Epithelial cell of esophagus (primary cell): ENCODE measurements around the gene FOXG1.

Experiments used
- DNase-seq: peaks from one replicate; pipeline ENCODE4 v3.0.0; 2010; ENCODE audit warnings: low read depth
- H3K4me3 ChIP-seq: 2 replicates; pipeline ENCODE4 v1.5.1; 2011; ENCODE audit warnings: mild to moderate bottlenecking, low read length, control low read depth
- TF ChIP-seq, protein P1 (sequence below): IDR thresholded peaks from 2 replicates; pipeline ENCODE4 v1.5.1; 2011; ENCODE audit warnings: low read depth, mild to moderate bottlenecking, low read length, control low read depth, inconsistent platforms; ENCODE audit not compliant: insufficient read depth; ENCODE audit errors: missing control alignments

Gene FOXG1

DNA sequence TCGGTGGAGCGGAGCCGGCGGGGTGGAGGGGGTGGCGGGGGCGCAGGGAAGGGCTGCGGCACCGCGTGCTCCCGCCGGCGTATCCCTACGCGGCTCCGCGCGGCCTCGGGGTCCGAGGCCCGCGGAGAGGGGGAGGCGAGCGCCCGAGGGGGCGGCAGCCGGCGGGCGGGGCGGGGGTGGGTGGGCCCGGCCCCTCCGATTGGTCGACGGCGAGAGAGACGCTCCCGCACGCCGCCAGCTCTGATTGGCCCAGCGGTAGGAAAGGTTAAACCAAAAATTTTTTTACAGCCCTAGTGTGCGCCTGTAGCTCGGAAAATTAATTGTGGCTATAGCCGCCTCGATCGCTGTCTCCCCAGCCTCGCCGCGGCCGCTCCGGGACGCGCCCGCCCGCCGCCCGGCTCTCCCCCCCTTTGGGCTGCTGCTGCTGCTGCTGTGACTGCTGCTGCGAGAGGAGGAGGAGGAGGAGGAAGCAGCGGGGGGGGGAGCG lies at the start of gene FOXG1:
TSS of gene FOXG1 (plus strand) at position 319 of the 487 bp plus-strand sequence. CDS start 493 bp downstream, outside the sequence.
- DNase-seq, result no peak

DNA sequence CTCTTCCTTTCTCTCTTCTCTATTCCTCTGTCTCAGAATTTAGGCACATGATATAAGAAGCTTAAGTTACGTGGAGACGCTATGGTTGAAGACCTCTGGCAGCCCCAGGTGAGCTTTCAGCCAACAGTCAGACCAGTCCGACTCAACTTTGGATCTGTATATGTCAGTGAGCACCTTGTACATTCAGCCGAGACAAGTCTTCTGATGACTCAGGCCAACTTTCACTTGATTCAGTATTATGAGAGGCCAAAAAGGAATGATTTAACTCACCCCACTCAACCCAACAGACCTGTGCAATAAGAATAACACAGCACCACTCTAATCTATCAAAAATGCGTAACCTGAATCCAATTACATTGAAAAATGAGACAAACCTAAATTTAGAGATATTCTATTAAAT lies 47.5 kb upstream of the FOXG1 start:
- peak; percentile 64 for DNase-seq
- TF ChIP-seq, protein P1, sequence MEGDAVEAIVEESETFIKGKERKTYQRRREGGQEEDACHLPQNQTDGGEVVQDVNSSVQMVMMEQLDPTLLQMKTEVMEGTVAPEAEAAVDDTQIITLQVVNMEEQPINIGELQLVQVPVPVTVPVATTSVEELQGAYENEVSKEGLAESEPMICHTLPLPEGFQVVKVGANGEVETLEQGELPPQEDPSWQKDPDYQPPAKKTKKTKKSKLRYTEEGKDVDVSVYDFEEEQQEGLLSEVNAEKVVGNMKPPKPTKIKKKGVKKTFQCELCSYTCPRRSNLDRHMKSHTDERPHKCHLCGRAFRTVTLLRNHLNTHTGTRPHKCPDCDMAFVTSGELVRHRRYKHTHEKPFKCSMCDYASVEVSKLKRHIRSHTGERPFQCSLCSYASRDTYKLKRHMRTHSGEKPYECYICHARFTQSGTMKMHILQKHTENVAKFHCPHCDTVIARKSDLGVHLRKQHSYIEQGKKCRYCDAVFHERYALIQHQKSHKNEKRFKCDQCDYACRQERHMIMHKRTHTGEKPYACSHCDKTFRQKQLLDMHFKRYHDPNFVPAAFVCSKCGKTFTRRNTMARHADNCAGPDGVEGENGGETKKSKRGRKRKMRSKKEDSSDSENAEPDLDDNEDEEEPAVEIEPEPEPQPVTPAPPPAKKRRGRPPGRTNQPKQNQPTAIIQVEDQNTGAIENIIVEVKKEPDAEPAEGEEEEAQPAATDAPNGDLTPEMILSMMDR, result no peak
- H3K4me3 ChIP-seq, result no peak overlapping the region

More for the DNA sequence above, at the start of gene FOXG1:
- TF ChIP-seq, protein P1, result no peak
- H3K4me3 ChIP-seq, result no peak within 1 kb of the TSS

DNA sequence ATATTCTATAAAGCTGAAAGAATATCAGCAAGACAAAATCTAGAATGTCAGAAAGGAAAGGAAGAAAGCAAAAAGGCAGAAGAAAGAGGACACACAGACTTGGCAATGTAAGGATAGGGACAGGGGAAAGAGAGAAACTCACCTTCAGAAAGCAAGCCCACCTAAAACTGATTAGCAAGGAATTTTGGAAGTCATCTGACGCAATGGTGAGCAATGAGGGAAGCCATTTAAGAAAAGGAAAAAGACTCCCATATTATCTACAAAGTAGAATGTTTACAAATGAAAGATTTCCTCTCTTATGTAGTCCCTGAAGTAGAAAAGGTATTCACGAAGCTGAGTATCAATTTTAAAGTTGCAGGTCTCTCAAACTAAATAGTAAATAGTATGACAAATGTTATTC lies 35.2 kb upstream of the FOXG1 start:
- TF ChIP-seq, protein P1, result no peak
- DNase-seq, result no peak
- no peak overlapping the region for H3K4me3 ChIP-seq

DNA sequence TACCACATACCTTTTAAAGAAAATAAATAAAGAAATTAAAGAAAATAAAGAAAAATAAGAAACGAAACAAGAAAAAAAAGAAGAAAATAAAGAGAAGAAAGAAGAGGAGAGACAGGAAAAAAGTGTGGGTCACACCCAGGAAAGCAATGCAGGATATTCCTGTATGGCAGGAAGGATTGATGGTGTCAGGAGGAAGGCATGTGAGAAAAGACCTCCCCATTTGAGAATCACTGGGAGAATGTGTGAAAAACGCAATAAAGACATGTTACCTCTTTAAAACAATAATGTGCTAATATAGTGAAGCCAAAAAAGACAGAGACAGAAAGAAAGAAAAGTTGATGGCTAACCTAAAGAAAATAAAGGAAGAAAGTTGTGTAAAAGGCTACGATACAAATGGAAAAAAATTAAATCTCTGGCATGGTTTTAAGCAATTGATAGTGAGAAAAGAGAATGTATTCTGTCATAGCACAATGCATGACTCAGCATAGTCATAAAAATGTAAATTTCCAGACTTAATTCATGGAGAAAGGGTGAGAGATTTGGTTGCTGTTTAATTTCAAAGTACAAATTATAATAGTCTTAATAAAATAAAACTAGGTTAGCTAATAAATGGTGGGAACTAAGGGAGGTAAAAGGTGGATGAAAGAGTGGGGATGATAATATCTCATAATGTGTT lies 24.3 kb upstream of the FOXG1 start:
- DNase-seq, result peak; percentile 76
- TF ChIP-seq, protein P1, result no peak
- H3K4me3 ChIP-seq, result no peak overlapping the region

DNA sequence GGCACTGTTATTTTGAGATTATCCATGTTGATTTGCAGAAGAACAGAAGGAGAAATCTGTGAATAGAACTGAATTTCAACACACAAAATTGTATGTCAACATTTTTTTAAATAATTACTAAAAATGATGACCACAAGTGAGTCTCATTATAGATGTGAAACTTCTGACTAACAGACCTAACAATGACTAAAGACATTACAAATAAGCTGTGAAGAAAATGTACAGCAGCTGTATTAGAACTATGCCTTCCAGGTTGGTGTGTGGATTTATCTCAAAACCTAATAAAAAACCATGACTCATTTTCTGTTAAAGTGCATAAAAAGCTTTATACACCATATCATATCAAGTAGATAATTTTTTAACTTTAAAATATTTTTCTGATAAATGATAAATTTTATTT lies 22.5 kb upstream of the FOXG1 start:
- peak; percentile 77 for DNase-seq
- no peak overlapping the region for H3K4me3 ChIP-seq
- TF ChIP-seq, protein P1, result no peak

DNA sequence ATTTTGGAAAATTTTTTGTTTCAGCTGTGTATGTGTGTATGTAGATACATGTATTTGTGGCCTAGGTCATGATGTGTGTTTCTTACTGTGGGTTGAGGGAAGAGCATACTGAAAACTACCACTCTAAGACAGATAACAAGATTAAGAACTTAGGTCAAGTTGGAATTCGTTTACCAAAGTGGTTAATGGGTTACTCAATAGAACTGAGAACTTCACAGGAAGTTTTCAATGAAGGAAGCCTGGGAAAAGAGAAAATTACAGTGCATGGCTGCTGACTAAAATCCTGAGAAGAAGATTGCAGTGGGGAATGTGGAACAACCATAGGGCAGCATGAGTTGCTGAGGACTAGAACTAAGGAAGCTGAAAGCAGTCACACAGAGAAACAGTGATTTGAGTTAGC lies 21.4 kb upstream of the FOXG1 start:
- TF ChIP-seq, protein P1, result no peak
- no peak for DNase-seq
- no peak overlapping the region for H3K4me3 ChIP-seq

DNA sequence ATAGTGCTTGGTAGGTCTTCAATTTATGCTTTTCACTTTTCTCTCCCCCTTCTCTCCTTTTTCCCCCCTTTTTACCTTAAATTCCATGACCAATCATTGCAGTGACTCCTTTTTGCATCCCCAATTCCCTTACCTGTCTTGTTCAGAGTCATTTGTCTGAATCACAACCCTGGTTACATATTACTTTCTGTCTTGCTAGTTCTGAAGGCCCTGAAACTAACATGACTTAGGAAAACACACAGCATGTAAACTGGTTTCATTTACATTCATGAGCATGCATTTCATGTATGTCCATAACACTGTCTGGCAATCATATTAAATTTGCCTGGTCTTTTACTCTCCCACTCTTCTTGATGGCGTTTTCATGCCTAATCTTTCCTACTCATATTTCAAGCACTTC lies 20.3 kb upstream of the FOXG1 start:
- no peak for DNase-seq
- TF ChIP-seq, protein P1, result no peak
- no peak overlapping the region for H3K4me3 ChIP-seq
